Measurements from ENCODE around the gene LAMTOR5.

GRCh38 chr1:110412576-110412975, 5.1 kb upstream of the LAMTOR5 start:
- TF ChIP-seq CTCF (IDR thresholded peaks at IDR 0.05; ENCODE audit: low read depth, low read length), result peak; percentile 74
- TF ChIP-seq EZH2phosphoT487 (IDR thresholded peaks at IDR 0.05; ENCODE audit: low read depth), result no peak
